PC-3 (cell line): Measurements from ENCODE around the gene CCNB1. TPM values are rescaled to one million over a fixed set of nuclear protein-coding genes. Genes with fewer than 3 reads are reported as not detected.

ENCODE experiments used
- ATAC-seq: fragments of 200-7000 bp; cut with Tn5 transposase; 2 replicates; pipeline ENCODE4 v1.9.1; 2020; ENCODE audit warnings: mild to moderate bottlenecking, moderate library complexity
- BruUV-seq: library from RNA; stranded (reverse); fragments of 400-500 nt; replicated peaks from 2 replicates; lab custom pipeline; 2021; lab: Mats Ljungman, UMichigan
- CTCF ChIA-PET: fragments of 300-600 bp; sonication (Branson Sonifier 250); formaldehyde crosslinking; loops from one replicate; lab custom pipeline; 2022; ENCODE audit warnings: antibody characterized with exemption; lab: Charles Lee
- POLR2A ChIA-PET: fragments of 300-600 bp; sonication (Branson Sonifier 250); formaldehyde crosslinking; loops from one replicate; lab custom pipeline; 2022; ENCODE audit warnings: antibody characterized with exemption; ENCODE audit not compliant: unreplicated experiment; lab: Charles Lee
- DNase-seq: peaks from one replicate; pipeline ENCODE4 v3.0.0-alpha.2; 2015
- H2AFZ ChIP-seq: fragments of 300-600 bp; sonication (generic); 2 replicates; pipeline ENCODE4 v1.6.0; 2016; ENCODE audit warnings: antibody characterized with exemption, low read length
- H3F3A ChIP-seq: fragments of 300-600 bp; sonication (generic); one replicate; pipeline ENCODE4 v1.6.0; 2017; ENCODE audit warnings: antibody characterized with exemption, low read length, control low read depth, mild to moderate bottlenecking; ENCODE audit not compliant: unreplicated experiment
- H3K27ac ChIP-seq: fragments of 300-600 bp; sonication (generic); 2 replicates; pipeline ENCODE4 v1.5.1; 2016; ENCODE audit warnings: mild to moderate bottlenecking, low read length
- H3K27me3 ChIP-seq: fragments of 300-600 bp; sonication (generic); 2 replicates; pipeline ENCODE4 v1.6.1; 2016; ENCODE audit warnings: low read length, mixed read lengths
- H3K36me3 ChIP-seq: fragments of 300-600 bp; sonication (generic); 2 replicates; pipeline ENCODE4 v1.6.1; 2016; ENCODE audit warnings: low read depth, mixed run types, low read length, mixed read lengths
- H3K4me1 ChIP-seq: fragments of 300-600 bp; sonication (generic); 2 replicates; pipeline ENCODE4 v1.5.1; 2016; ENCODE audit warnings: low read length; ENCODE audit not compliant: insufficient read depth
- H3K4me2 ChIP-seq: fragments of 300-600 bp; sonication (generic); 2 replicates; pipeline ENCODE4 v1.6.0; 2016; ENCODE audit warnings: low read length
- H3K4me3 ChIP-seq: fragments of 300-600 bp; sonication (generic); 2 replicates; pipeline ENCODE4 v1.5.1; 2016; ENCODE audit warnings: mild to moderate bottlenecking, low read length, mixed read lengths
- H3K79me2 ChIP-seq: fragments of 300-600 bp; sonication (generic); 2 replicates; pipeline ENCODE4 v1.6.1; 2017; ENCODE audit warnings: low read length, mixed read lengths
- H3K9ac ChIP-seq: fragments of 300-600 bp; sonication (generic); 2 replicates; pipeline ENCODE4 v1.6.0; 2016; ENCODE audit warnings: mild to moderate bottlenecking, low read length
- H3K9me2 ChIP-seq: fragments of 300-600 bp; sonication (generic); replicated peaks from 2 replicates; pipeline ENCODE4 v1.6.1; 2016; ENCODE audit warnings: mixed run types, low read length, mixed read lengths
- H3K9me3 ChIP-seq: fragments of 300-600 bp; sonication (generic); 2 replicates; pipeline ENCODE4 v1.6.1; 2016; ENCODE audit warnings: low read length, mixed read lengths
- H4K20me1 ChIP-seq: fragments of 300-600 bp; sonication (generic); 2 replicates; pipeline ENCODE4 v1.6.1; 2016; ENCODE audit warnings: low read length, mixed read lengths
- EZH2 ChIP-seq: fragments of 300-600 bp; sonication (generic); IDR thresholded peaks from one replicate; pipeline ENCODE4 v1.6.1; 2017; ENCODE audit warnings: antibody characterized with exemption, mild to moderate bottlenecking, low read length; ENCODE audit not compliant: unreplicated experiment
- EZH2phosphoT487 ChIP-seq: fragments of 300-600 bp; sonication (generic); IDR thresholded peaks from 2 replicates; pipeline ENCODE4 v1.6.1; 2018; ENCODE audit warnings: mild to moderate bottlenecking, antibody characterized with exemption, low read length, borderline replicate concordance
- intact Hi-C: fragments of 100-400 bp; cut with micrococcal nuclease; formaldehyde crosslinking; loops from 2 replicates; pipeline ENCODE4 v1.9.0; 2023
- total RNA-seq: library from RNA; depleted of rRNA; stranded (reverse); fragments of >200 nt; gene quantifications from 2 replicates; pipeline ENCODE4 v1.2.3, GENCODE V29; 2014
- TF ChIP-seq, protein P1 (sequence below): fragments of 300-600 bp; sonication (generic); conservative IDR thresholded peaks from 2 replicates; pipeline ENCODE4 v1.5.1; 2017; ENCODE audit warnings: antibody characterized with exemption, low read depth, mild to moderate bottlenecking, low read length

CCNB1 gene
- total RNA-seq, 1 experiment from 2014 or later: 185 TPM

GRCh38 chr5:69213513-69214215, 46.7 kb downstream of the CCNB1 start:
- DNase-seq: peak; percentile 56
- H2AFZ ChIP-seq: no peak overlapping the region
- no peaks in the 10 kb centered on the region for H3F3A ChIP-seq
- H3K27me3 ChIP-seq: no peaks in the 10 kb centered on the region
- peaks cover 7% of the 10 kb centered on the region for H3K4me1 ChIP-seq
- peak overlapping the region; percentile 30; the same call in 1 of the 2 replicates for H3K27ac ChIP-seq
- POLR2A ChIA-PET: no interaction called here
- no peak overlapping the region for H3K9ac ChIP-seq
- no TSS peak for BruUV-seq
- H3K36me3 ChIP-seq: no peaks in the 10 kb centered on the region
- H3K4me2 ChIP-seq: no peak overlapping the region
- H3K79me2 ChIP-seq: peaks cover 9% of the 10 kb centered on the region
- TF ChIP-seq EZH2 (no peak), EZH2phosphoT487 (no peak)
- TF ChIP-seq, protein P1, sequence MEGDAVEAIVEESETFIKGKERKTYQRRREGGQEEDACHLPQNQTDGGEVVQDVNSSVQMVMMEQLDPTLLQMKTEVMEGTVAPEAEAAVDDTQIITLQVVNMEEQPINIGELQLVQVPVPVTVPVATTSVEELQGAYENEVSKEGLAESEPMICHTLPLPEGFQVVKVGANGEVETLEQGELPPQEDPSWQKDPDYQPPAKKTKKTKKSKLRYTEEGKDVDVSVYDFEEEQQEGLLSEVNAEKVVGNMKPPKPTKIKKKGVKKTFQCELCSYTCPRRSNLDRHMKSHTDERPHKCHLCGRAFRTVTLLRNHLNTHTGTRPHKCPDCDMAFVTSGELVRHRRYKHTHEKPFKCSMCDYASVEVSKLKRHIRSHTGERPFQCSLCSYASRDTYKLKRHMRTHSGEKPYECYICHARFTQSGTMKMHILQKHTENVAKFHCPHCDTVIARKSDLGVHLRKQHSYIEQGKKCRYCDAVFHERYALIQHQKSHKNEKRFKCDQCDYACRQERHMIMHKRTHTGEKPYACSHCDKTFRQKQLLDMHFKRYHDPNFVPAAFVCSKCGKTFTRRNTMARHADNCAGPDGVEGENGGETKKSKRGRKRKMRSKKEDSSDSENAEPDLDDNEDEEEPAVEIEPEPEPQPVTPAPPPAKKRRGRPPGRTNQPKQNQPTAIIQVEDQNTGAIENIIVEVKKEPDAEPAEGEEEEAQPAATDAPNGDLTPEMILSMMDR: no peak
- H4K20me1 ChIP-seq: no peaks in the 10 kb centered on the region
- H3K9me3 ChIP-seq: no peaks in the 10 kb centered on the region
- intact Hi-C loops: no loop called here
- no peak overlapping the region for H3K4me3 ChIP-seq
- no peaks in the 10 kb centered on the region for H3K9me2 ChIP-seq
- 0 out of 2 replicates have a peak, but pooled peaks have one; percentile 8 for ATAC-seq
- CTCF ChIA-PET: no interaction called here

- H3K4me3 ChIP-seq: peak overlapping the region; percentile 96
- TF ChIP-seq, protein P1: no peak
- no peak for TF ChIP-seq EZH2
- TF ChIP-seq EZH2phosphoT487: no peak
- peaks cover 14% of the 10 kb centered on the region for H3K4me1 ChIP-seq
- CTCF ChIA-PET: interaction anchor here (0.6 kb wide), 1 partner anchor 124 kb away, joined by 4 read pairs; no protein-coding TSS in a partner anchor
- ATAC-seq (no peak), DNase-seq (no peak)
- intact Hi-C loops: no loop called here
- H3K36me3 ChIP-seq: no peaks in the 10 kb centered on the region
- H2AFZ ChIP-seq: peak overlapping the region; percentile 100
- H4K20me1 ChIP-seq: no peaks in the 10 kb centered on the region
- H3K4me2 ChIP-seq: peak overlapping the region; percentile 92
- H3K9me3 ChIP-seq: no peaks in the 10 kb centered on the region
- no peaks in the 10 kb centered on the region for H3K9me2 ChIP-seq
- BruUV-seq: TSS peak; percentile 96
- H3K27me3 ChIP-seq: no peaks in the 10 kb centered on the region
- POLR2A ChIA-PET: no interaction called here
- no peak overlapping the region for H3K27ac ChIP-seq
- peak overlapping the region; percentile 82 for H3K9ac ChIP-seq
- no peaks in the 10 kb centered on the region for H3F3A ChIP-seq
- peaks cover 25% of the 10 kb centered on the region for H3K79me2 ChIP-seq
Observed at GRCh38 chr5:69217151-69217511, 50.2 kb downstream of the CCNB1 start.
